IMR-90 (cell line): ENCODE data around the gene FAF1. TPM values are rescaled to one million over a fixed set of nuclear protein-coding genes. Genes with fewer than 3 reads are reported as not detected.

Experiments
- ATAC-seq: fragments of 200-7000 bp; cut with Tn5 transposase; 2 replicates; pipeline ENCODE4 v1.9.1; 2020; ENCODE audit warnings: low read depth, mild to moderate bottlenecking, moderate library complexity
- BruUV-seq: library from RNA; stranded (reverse); fragments of 400-500 nt; replicated peaks from 2 replicates; lab custom pipeline; 2021; lab: Mats Ljungman, UMichigan
- CTCF ChIA-PET: fragments of 300-600 bp; formaldehyde crosslinking; extraction: SDS; loops from one replicate; lab custom pipeline; 2021; ENCODE audit warnings: antibody characterized with exemption; lab: Yijun Ruan, JAX
- POLR2A ChIA-PET: fragments of 300-600 bp; sonication (Branson Sonifier 250); formaldehyde crosslinking; loops from one replicate; lab custom pipeline; 2022; ENCODE audit warnings: antibody characterized with exemption; ENCODE audit not compliant: unreplicated experiment; lab: Charles Lee
- DNase-seq: peaks from one replicate; pipeline ENCODE4 v3.0.0; 2013
- H2AFZ ChIP-seq: replicated peaks from 2 replicates; pipeline ENCODE3; 2013; ENCODE audit warnings: low read length, mild to moderate bottlenecking; ENCODE audit not compliant: poor library complexity
- H2AK5ac ChIP-seq: 2 replicates; pipeline ENCODE4 v1.6.1; 2013; ENCODE audit warnings: low read depth, low read length, inconsistent platforms
- H2AK9ac ChIP-seq: replicated peaks from 2 replicates; pipeline ENCODE3; 2013; ENCODE audit warnings: mild to moderate bottlenecking, low read depth, low read length, moderate library complexity; ENCODE audit not compliant: poor library complexity
- H2BK120ac ChIP-seq: 2 replicates; pipeline ENCODE4 v1.6.1; 2013; ENCODE audit warnings: low read depth, low read length, inconsistent platforms
- H2BK15ac ChIP-seq: 3 replicates; pipeline ENCODE4 v1.6.1; 2013; ENCODE audit warnings: low read depth, low read length, inconsistent platforms
- H2BK20ac ChIP-seq: 2 replicates; pipeline ENCODE4 v1.6.1; 2013; ENCODE audit warnings: low read depth, mild to moderate bottlenecking, inconsistent platforms, low read length, moderate library complexity
- H2BK5ac ChIP-seq: 2 replicates; pipeline ENCODE4 v1.6.1; 2013; ENCODE audit warnings: mild to moderate bottlenecking, low read depth, low read length, inconsistent platforms; ENCODE audit not compliant: poor library complexity, severe bottlenecking
- H3K14ac ChIP-seq: replicated peaks from 2 replicates; pipeline ENCODE4 v1.6.1; 2013; ENCODE audit warnings: low read depth, low read length, inconsistent platforms
- H3K18ac ChIP-seq: 2 replicates; pipeline ENCODE4 v1.6.1; 2013; ENCODE audit warnings: low read depth, low read length, control low read depth
- H3K23ac ChIP-seq: 2 replicates; pipeline ENCODE4 v1.6.1; 2013; ENCODE audit warnings: low read depth, low read length, inconsistent platforms
- H3K27ac ChIP-seq: 2 replicates; pipeline ENCODE4 v1.5.1; 2013; ENCODE audit warnings: mild to moderate bottlenecking, control low read depth, low read length; ENCODE audit not compliant: insufficient read depth
- H3K27me3 ChIP-seq: 2 replicates; pipeline ENCODE4 v1.6.1; 2013; ENCODE audit warnings: low read length; ENCODE audit not compliant: control insufficient read depth, insufficient read depth
- H3K36me3 ChIP-seq: 2 replicates; pipeline ENCODE4 v1.6.1; 2013; ENCODE audit warnings: low read length, mixed read lengths; ENCODE audit not compliant: control insufficient read depth, insufficient read depth
- H3K4ac ChIP-seq: 2 replicates; pipeline ENCODE4 v1.6.1; 2013; ENCODE audit warnings: low read depth, low read length, inconsistent platforms
- H3K4me1 ChIP-seq: 2 replicates; pipeline ENCODE4 v1.6.1; 2013; ENCODE audit warnings: low read length, mixed read lengths; ENCODE audit not compliant: control insufficient read depth, insufficient read depth
- H3K4me2 ChIP-seq: 2 replicates; pipeline ENCODE4 v1.6.1; 2013; ENCODE audit warnings: low read depth, mild to moderate bottlenecking, control low read depth, low read length, moderate library complexity
- H3K4me3 ChIP-seq: 2 replicates; pipeline ENCODE4 v1.5.1; 2013; ENCODE audit warnings: low read depth, mild to moderate bottlenecking, control low read depth, low read length, moderate library complexity; ENCODE audit not compliant: insufficient read depth
- H3K56ac ChIP-seq: 2 replicates; pipeline ENCODE4 v1.6.1; 2013; ENCODE audit warnings: low read length, inconsistent platforms; ENCODE audit not compliant: insufficient read depth; ENCODE audit errors: extremely low read depth
- H3K79me1 ChIP-seq, 2 experiments: 2 replicates each; pipeline ENCODE4 v1.6.1; 2013; ENCODE audit warnings: low read length in 2 of 2, inconsistent platforms in 1 of 2, low read depth in 1 of 2
- H3K9ac ChIP-seq: 2 replicates; pipeline ENCODE4 v1.6.1; 2013; ENCODE audit warnings: low read depth, low read length, control low read depth
- H3K9me1 ChIP-seq: 2 replicates; pipeline ENCODE4 v1.6.1; 2013; ENCODE audit warnings: low read length, inconsistent platforms; ENCODE audit not compliant: insufficient read depth
- H3K9me3 ChIP-seq: 2 replicates; pipeline ENCODE4 v1.6.1; 2013; ENCODE audit warnings: low read length; ENCODE audit not compliant: control insufficient read depth, insufficient read depth
- H4K20me1 ChIP-seq: 2 replicates; pipeline ENCODE4 v1.6.1; 2013; ENCODE audit warnings: low read length, inconsistent platforms; ENCODE audit not compliant: insufficient read depth
- H4K5ac ChIP-seq: 2 replicates; pipeline ENCODE4 v1.6.1; 2013; ENCODE audit warnings: mild to moderate bottlenecking, low read depth, low read length, control low read depth
- H4K8ac ChIP-seq, 2 experiments: 2 replicates each; pipeline ENCODE4 v1.6.1; 2013; ENCODE audit warnings: low read depth in 2 of 2, low read length in 2 of 2, control low read depth in 1 of 2, inconsistent platforms in 1 of 2
- H4K91ac ChIP-seq: 2 replicates; pipeline ENCODE4 v1.6.1; 2013; ENCODE audit warnings: low read depth, low read length, inconsistent platforms; ENCODE audit not compliant: insufficient read depth
- BHLHE40 ChIP-seq: fragments of 150-350 bp; IDR thresholded peaks from 2 replicates; pipeline ENCODE4 v1.6.1; 2016; ENCODE audit warnings: mild to moderate bottlenecking, low read depth, low read length
- CEBPB ChIP-seq: IDR thresholded peaks from 2 replicates; pipeline ENCODE4 v1.6.1; 2012; ENCODE audit warnings: low read depth, low read length, improper control_type of control experiment
- MAFK ChIP-seq: IDR thresholded peaks from 2 replicates; pipeline ENCODE4 v1.6.1; 2012; ENCODE audit warnings: low read depth, low read length, improper control_type of control experiment
- MAZ ChIP-seq: IDR thresholded peaks from 2 replicates; pipeline ENCODE4 v1.6.1; 2012; ENCODE audit warnings: low read depth, mild to moderate bottlenecking, low read length, improper control_type of control experiment, moderate library complexity, borderline replicate concordance
- MXI1 ChIP-seq: IDR thresholded peaks from 2 replicates; pipeline ENCODE4 v1.6.1; 2012; ENCODE audit warnings: low read depth, mild to moderate bottlenecking, low read length, moderate library complexity, borderline replicate concordance
- POLR2A ChIP-seq: IDR thresholded peaks from 2 replicates; pipeline ENCODE4 v1.6.1; 2012; ENCODE audit warnings: mild to moderate bottlenecking, low read depth, low read length
- RCOR1 ChIP-seq: IDR thresholded peaks from 2 replicates; pipeline ENCODE4 v1.6.1; 2012; ENCODE audit warnings: mild to moderate bottlenecking, low read length, improper control_type of control experiment; ENCODE audit not compliant: insufficient replicate concordance
- RFX5 ChIP-seq: IDR thresholded peaks from 2 replicates; pipeline ENCODE4 v1.8.0; 2012; ENCODE audit warnings: low read depth, mild to moderate bottlenecking, low read length, moderate library complexity
- SMC3 ChIP-seq: fragments of 150-350 bp; IDR thresholded peaks from 2 replicates; pipeline ENCODE4 v1.6.1; 2016; ENCODE audit warnings: low read depth, mild to moderate bottlenecking, antibody characterized with exemption, low read length, moderate library complexity
- WGBS, 2 experiments: methylation state at CpG; one replicate each; pipeline versions ENCODE4 v1.1.5 to v1.1.7; 2013; ENCODE audit warnings: missing lambda C conversion rate in 2 of 2; ENCODE audit not compliant: insufficient read length in 1 of 2; ENCODE audit errors: extremely low coverage in 2 of 2; 5-methylcytosine and 5-hydroxymethylcytosine counted together
- dilution Hi-C: fragments of 300-500 bp; cut with HindIII; formaldehyde crosslinking; loops from one replicate; pipeline ENCODE4 v1.14.3; 2018; ENCODE audit warnings: low sequenced_read_pairs; ENCODE audit not compliant: unreplicated experiment
- in situ Hi-C: fragments of 300-500 bp; cut with MboI; formaldehyde crosslinking; loops from 3 replicates; pipeline ENCODE4 v1.14.3; 2019; ENCODE audit warnings: low sequenced_read_pairs, inconsistent platforms, mixed read lengths
- intact Hi-C: fragments of 100-400 bp; cut with micrococcal nuclease; formaldehyde crosslinking; loops from 2 replicates; pipeline ENCODE4 v1.10.0; 2022
- polyA plus RNA-seq, 3 experiments: library from polyadenylated mRNA; depleted of rRNA; stranded (reverse); fragments of >200 nt; gene quantifications; 2 replicates each; pipeline ENCODE4 v1.2.3, GENCODE V29; 2012; ENCODE audit warnings: low replicate concordance in 1 of 3
- total RNA-seq: library from RNA; depleted of rRNA; stranded (reverse); fragments of >200 nt; gene quantifications from 2 replicates; pipeline ENCODE4 v1.2.3, GENCODE V29; 2012
- TF ChIP-seq, protein P1 (sequence below): fragments of 150-350 bp; IDR thresholded peaks from 2 replicates; pipeline ENCODE4 v1.6.1; 2016; ENCODE audit warnings: low read depth, mild to moderate bottlenecking, low read length, moderate library complexity, borderline replicate concordance
- TF ChIP-seq, protein P2 (sequence below): fragments of 150-350 bp; IDR thresholded peaks from 2 replicates; pipeline ENCODE4 v1.6.1; 2017; ENCODE audit warnings: mild to moderate bottlenecking, antibody characterized with exemption, low read length, low read depth

The FAF1 gene
- total and polyA plus RNA-seq, 2 of the 4 experiments (the other 2 are of a cell fraction): 18.8 to 72.9 TPM

- Histone ChIP-seq H3K23ac (no peak overlapping the region), H3K4me1 (no peaks in the 10 kb centered on the region), H2BK120ac (no peak overlapping the region), H3K18ac (no peak overlapping the region), H2BK5ac (no peak overlapping the region), H4K5ac (no peak overlapping the region), H3K27ac (no peak overlapping the region), H3K36me3 (no peaks in the 10 kb centered on the region), H3K4me3 (no peak overlapping the region), H3K4ac (no peak overlapping the region), H4K91ac (no peak overlapping the region), H3K79me1 (peaks cover 0 to 3% of the 10 kb centered on the region in 2 experiments; a peak in 1 of 4 replicates), H3K27me3 (no peaks in the 10 kb centered on the region), H2AK5ac (no peak overlapping the region), H3K9me3 (no peaks in the 10 kb centered on the region), H3K14ac (no peak overlapping the region), H3K56ac (no peak overlapping the region), H2BK20ac (no peak overlapping the region), H4K20me1 (no peaks in the 10 kb centered on the region), H2AFZ (no peak overlapping the region), H3K4me2 (no peak overlapping the region), H4K8ac (no peak overlapping the region), H2AK9ac (no peak overlapping the region), H3K9me1 (no peaks in the 10 kb centered on the region; the same call in 1 of the 2 replicates), H2BK15ac (no peak overlapping the region), H3K9ac (no peak overlapping the region)
- in situ Hi-C loops: loop anchor here (10.0 kb wide), 1 partner anchor 350 kb away; no protein-coding TSS in a partner anchor
- ATAC-seq (no peak), DNase-seq (no peak)
- POLR2A ChIA-PET: no interaction called here
- WGBS, 2 experiments: no CpG with 5 or more reads among the region's 4 CpGs
- TF ChIP-seq, protein P1, sequence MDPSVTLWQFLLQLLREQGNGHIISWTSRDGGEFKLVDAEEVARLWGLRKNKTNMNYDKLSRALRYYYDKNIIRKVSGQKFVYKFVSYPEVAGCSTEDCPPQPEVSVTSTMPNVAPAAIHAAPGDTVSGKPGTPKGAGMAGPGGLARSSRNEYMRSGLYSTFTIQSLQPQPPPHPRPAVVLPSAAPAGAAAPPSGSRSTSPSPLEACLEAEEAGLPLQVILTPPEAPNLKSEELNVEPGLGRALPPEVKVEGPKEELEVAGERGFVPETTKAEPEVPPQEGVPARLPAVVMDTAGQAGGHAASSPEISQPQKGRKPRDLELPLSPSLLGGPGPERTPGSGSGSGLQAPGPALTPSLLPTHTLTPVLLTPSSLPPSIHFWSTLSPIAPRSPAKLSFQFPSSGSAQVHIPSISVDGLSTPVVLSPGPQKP: no peak
- TF ChIP-seq MAZ: no peak
- no peak for TF ChIP-seq CEBPB
- TF ChIP-seq RFX5: no peak
- no peak for TF ChIP-seq SMC3
- no peak for TF ChIP-seq RCOR1
- no peak for TF ChIP-seq POLR2A
- no peak for TF ChIP-seq MAFK
- TF ChIP-seq MXI1: no peak
- no peak for TF ChIP-seq BHLHE40
- TF ChIP-seq, protein P2, sequence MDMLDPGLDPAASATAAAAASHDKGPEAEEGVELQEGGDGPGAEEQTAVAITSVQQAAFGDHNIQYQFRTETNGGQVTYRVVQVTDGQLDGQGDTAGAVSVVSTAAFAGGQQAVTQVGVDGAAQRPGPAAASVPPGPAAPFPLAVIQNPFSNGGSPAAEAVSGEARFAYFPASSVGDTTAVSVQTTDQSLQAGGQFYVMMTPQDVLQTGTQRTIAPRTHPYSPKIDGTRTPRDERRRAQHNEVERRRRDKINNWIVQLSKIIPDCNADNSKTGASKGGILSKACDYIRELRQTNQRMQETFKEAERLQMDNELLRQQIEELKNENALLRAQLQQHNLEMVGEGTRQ: no peak
- CTCF ChIA-PET: no interaction called here
- BruUV-seq: no TSS peak
- dilution Hi-C loops: no loop called here
- intact Hi-C loops: no loop called here
These were observed 235.3 kb downstream of the FAF1 start for GRCh38 chr1:50724626-50725286.
